ENCODE measurements around the gene ELOVL7. TPM values are rescaled to one million over a fixed set of nuclear protein-coding genes. Genes with fewer than 3 reads are reported as not detected.

Gene ELOVL7
- total and polyA plus RNA-seq, 10 of the 15 experiments (the other 5 are each of a cell fraction or from before 2014, with no cell fraction given), result 0.26 to 1.2 (median 0.92) TPM

DNA sequence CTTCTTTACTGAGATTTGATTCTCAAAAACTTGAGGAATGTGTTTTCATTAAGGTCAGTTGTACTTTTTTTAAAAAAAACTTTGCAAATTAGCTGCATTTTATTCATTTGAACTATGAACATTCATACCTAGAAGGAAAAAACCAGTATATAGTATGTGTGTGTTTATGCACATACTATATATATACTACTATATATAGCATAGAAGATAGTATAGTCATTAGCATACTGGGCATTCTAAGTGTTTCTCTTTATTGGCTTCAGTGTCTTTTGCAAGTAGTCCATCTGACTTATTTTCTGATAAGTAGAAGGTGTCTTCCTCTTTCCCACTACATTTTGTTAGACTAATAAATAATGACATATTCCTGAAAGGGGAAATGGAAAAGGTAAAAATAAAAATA is 33.0 kb downstream of the ELOVL7 start (continued):
- no peak for TF ChIP-seq MTA2 (IDR thresholded peaks at IDR 0.05; ENCODE audit: low read depth)
- no peak for TF ChIP-seq ZBTB33 (IDR thresholded peaks at IDR 0.05)
- TF ChIP-seq SMC3 (IDR thresholded peaks at IDR 0.05; ENCODE audit: borderline replicate concordance, low read length), result no peak

DNA sequence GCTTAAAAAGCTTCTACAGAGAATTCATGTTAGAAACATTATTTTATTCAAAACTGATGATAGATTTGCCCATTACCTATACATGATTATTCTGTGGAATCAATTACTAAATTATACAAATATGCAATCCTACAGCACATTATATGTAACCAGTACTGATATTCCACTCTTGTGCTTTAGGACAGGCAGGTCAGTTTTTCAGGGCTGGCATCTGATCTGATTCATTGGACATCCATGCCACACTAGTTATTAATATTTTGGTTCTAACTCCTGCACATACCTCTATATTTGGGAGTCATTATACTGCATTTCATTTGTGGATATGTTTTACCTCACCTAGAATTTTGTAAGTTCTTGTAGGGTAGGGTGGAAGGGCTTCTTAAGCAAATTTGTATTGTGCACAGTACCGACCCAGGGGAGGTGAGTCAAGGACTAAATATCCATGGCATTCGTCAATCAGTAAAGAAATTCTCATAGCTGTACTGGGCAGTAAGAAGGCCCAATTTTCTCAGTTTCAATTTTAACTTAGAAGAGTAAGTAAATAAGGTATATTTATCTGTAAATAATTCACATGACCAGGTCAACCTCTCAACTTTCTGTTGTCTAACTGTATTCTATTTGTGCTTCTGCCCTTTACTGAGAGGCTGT is 33.5 kb downstream of the ELOVL7 start:
- Histone ChIP-seq H4K20me1 (ENCODE audit: control insufficient read depth, insufficient read depth) (no peaks in the 10 kb centered on the region), H3K4me1 (ENCODE audit: control insufficient read depth, insufficient read depth, low read length) (no peaks in the 10 kb centered on the region), H3K27ac (ENCODE audit: control insufficient read depth, insufficient read depth) (no peak overlapping the region), H3K27me3 (replicated peaks in 1 of 2; ENCODE audit: control insufficient read depth in 2 of 2, insufficient read depth in 2 of 2, low read length in 1 of 2) (no peaks in the 10 kb centered on the region), H2AFZ (ENCODE audit: control insufficient read depth, low read depth, low read length) (no peak overlapping the region), H3K9me3 (replicated peaks; ENCODE audit: control insufficient read depth, insufficient read depth, low read length) (no peaks in the 10 kb centered on the region), H3K36me3 (ENCODE audit: control insufficient read depth in 2 of 2, insufficient read depth in 2 of 2, low read length in 1 of 2) (no peaks in the 10 kb centered on the region), H3K4me3 (no peak overlapping the region), H3K79me2 (ENCODE audit: control insufficient read depth, insufficient read depth, low read length) (no peaks in the 10 kb centered on the region), H3K4me2 (ENCODE audit: control insufficient read depth, insufficient read depth) (no peak overlapping the region), H3K9ac (ENCODE audit: control insufficient read depth, insufficient read depth, low read length) (no peak overlapping the region)
- POLR2A ChIA-PET, result no interaction called here
- SMC1A ChIA-PET (ENCODE audit: uncharacterized antibody, unreplicated experiment), result no interaction called here
- DNase-seq (ENCODE audit: low read depth, low spot score), result no peak
- peak; percentile 44 for ATAC-seq
- in situ Hi-C loops (cut with MboI) (no loop called here), intact Hi-C loops (cut with micrococcal nuclease; ENCODE audit: unreplicated experiment) (no loop called here)
- no peak for FAIRE-seq
- WGBS (ENCODE audit: insufficient coverage, insufficient replicate concordance, low lambda C conversion rate, missing lambda C conversion rate), result 24% methylated on average over 2 of the region's 2 CpGs
- CTCF ChIA-PET, result no interaction called here
- BruUV-seq (replicated peaks), result no TSS peak
- RAD21 ChIA-PET (ENCODE audit: unreplicated experiment), result no interaction called here
- TF ChIP-seq MXI1 (IDR thresholded peaks at IDR 0.05; ENCODE audit: low read depth, low read length), result no peak
- no peak for TF ChIP-seq SMAD1 (IDR thresholded peaks at IDR 0.05; ENCODE audit: low read depth, partially characterized antibody)
- TF ChIP-seq, protein P1, sequence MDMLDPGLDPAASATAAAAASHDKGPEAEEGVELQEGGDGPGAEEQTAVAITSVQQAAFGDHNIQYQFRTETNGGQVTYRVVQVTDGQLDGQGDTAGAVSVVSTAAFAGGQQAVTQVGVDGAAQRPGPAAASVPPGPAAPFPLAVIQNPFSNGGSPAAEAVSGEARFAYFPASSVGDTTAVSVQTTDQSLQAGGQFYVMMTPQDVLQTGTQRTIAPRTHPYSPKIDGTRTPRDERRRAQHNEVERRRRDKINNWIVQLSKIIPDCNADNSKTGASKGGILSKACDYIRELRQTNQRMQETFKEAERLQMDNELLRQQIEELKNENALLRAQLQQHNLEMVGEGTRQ (IDR thresholded peaks at IDR 0.05; ENCODE audit: borderline replicate concordance, low read depth, low read length), result no peak
- TF ChIP-seq CHD1 (IDR thresholded peaks at IDR 0.05; ENCODE audit: low read depth, low read length), result no peak
- no peak for TF ChIP-seq BACH1 (IDR thresholded peaks at IDR 0.05; ENCODE audit: borderline replicate concordance)
- TF ChIP-seq MYB (IDR thresholded peaks at IDR 0.05; ENCODE audit: borderline replicate concordance, low read depth, low read length), result no peak
- TF ChIP-seq, protein P2, sequence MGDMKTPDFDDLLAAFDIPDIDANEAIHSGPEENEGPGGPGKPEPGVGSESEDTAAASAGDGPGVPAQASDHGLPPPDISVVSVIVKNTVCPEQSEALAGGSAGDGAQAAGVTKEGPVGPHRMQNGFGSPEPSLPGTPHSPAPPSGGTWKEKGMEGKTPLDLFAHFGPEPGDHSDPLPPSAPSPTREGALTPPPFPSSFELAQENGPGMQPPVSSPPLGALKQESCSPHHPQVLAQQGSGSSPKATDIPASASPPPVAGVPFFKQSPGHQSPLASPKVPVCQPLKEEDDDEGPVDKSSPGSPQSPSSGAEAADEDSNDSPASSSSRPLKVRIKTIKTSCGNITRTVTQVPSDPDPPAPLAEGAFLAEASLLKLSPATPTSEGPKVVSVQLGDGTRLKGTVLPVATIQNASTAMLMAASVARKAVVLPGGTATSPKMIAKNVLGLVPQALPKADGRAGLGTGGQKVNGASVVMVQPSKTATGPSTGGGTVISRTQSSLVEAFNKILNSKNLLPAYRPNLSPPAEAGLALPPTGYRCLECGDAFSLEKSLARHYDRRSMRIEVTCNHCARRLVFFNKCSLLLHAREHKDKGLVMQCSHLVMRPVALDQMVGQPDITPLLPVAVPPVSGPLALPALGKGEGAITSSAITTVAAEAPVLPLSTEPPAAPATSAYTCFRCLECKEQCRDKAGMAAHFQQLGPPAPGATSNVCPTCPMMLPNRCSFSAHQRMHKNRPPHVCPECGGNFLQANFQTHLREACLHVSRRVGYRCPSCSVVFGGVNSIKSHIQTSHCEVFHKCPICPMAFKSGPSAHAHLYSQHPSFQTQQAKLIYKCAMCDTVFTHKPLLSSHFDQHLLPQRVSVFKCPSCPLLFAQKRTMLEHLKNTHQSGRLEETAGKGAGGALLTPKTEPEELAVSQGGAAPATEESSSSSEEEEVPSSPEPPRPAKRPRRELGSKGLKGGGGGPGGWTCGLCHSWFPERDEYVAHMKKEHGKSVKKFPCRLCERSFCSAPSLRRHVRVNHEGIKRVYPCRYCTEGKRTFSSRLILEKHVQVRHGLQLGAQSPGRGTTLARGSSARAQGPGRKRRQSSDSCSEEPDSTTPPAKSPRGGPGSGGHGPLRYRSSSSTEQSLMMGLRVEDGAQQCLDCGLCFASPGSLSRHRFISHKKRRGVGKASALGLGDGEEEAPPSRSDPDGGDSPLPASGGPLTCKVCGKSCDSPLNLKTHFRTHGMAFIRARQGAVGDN (IDR thresholded peaks at IDR 0.05), result no peak
- TF ChIP-seq CBX3 (IDR thresholded peaks at IDR 0.05; ENCODE audit: borderline replicate concordance, low read depth), result no peak
- TF ChIP-seq JUND (IDR thresholded peaks at IDR 0.05; ENCODE audit: low read depth, low read length), result no peak
- no peak for TF ChIP-seq NBN (IDR thresholded peaks at IDR 0.05)
- TF ChIP-seq WRNIP1 (IDR thresholded peaks at IDR 0.05; ENCODE audit: borderline replicate concordance, low read depth, low read length), result no peak
